ENCODE data around the gene PDSS1. TPM values are rescaled to one million over a fixed set of nuclear protein-coding genes. Genes with fewer than 3 reads are reported as not detected.

The PDSS1 gene
- total RNA-seq, 2 donors from 2014 or later, result 2.4 to 5.1 TPM

DNA sequence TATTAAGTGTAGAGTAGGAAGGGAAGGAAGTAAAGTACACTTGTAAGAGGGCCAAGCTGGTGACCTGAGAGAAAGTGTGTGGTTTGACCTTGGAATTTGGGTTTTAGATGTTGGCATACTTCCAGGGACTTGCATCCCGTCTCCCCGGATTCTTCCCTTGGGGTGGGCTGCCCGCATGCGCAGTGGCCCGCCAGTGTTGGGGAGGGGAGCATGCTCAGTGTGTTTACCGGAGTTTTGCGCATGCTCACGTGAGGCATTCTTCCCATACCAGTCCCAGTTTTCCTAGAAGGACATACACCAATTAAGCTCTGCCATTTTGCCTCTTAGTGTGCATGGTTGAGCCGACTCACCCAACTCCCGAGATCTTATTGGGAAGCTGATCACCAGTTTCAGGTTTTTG is 9.4 kb downstream of the PDSS1 start:
- no peak overlapping the region for H3K4me3 Mint-ChIP-seq
- peaks cover 8% of the 10 kb centered on the region for H3K4me1 Mint-ChIP-seq
- no peak overlapping the region for H3K27ac Mint-ChIP-seq
- DNase-seq (no peak), ATAC-seq (no peak)
- no peaks in the 10 kb centered on the region for H3K9me3 ChIP-seq (ENCODE audit: control insufficient read depth, low read length, poor library complexity, severe bottlenecking)
- H3K36me3 Mint-ChIP-seq (ENCODE audit: low read depth), result peaks cover 13% of the 10 kb centered on the region
- no peaks in the 10 kb centered on the region for H3K27me3 Mint-ChIP-seq

- DNase-seq (no peak), ATAC-seq (no peak)
- H3K9me3 ChIP-seq (ENCODE audit: control insufficient read depth, low read length, poor library complexity, severe bottlenecking), result no peaks in the 10 kb centered on the region
- no peaks in the 10 kb centered on the region for H3K27me3 Mint-ChIP-seq
- H3K27ac Mint-ChIP-seq, result no peak overlapping the region
- no peak overlapping the region for H3K4me3 Mint-ChIP-seq
- H3K36me3 Mint-ChIP-seq (ENCODE audit: low read depth), result peaks cover 10% of the 10 kb centered on the region
- peaks cover 7% of the 10 kb centered on the region for H3K4me1 Mint-ChIP-seq
Measured at GRCh38 chr10:26711324-26711723, 13.8 kb downstream of the PDSS1 start.

DNA sequence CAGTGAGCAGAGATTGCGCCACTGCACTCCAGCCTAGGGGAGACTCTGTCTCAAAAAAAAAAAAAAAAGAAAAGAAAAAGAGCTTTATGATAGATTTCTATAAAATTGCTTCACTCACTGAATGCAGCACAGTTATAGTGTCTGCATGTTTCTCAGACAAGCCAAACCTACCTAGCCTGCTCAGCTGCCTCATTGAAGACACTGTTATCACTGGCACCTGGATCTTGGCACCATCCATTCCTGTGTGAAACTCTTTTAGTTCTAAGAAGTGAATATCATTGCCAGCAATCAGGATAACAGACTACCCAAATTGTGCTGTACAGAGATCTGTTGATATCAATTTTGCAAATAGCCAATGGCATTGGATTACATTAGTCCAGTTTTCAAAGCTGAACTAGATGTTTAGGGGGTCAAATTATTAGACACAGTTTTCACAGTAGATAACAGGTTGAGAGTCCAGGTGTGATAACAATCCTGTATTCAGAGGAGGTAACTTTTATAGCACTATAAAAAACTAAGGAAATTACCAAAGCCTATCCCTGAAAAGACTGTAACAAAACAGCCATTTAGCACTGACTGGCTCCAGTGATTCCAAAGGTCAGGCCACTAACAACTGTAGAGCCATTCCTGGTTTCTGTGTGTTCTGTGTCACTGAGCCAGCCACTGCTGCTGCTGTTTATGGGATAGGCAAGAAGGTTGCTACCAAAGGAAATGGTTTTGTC is 17.1 kb downstream of the PDSS1 start:
- Mint-ChIP-seq H3K36me3 (ENCODE audit: low read depth) (peaks cover 3% of the 10 kb centered on the region), H3K4me3 (no peak overlapping the region), H3K27ac (no peak overlapping the region), H3K27me3 (no peaks in the 10 kb centered on the region), H3K4me1 (no peaks in the 10 kb centered on the region)
- DNase-seq (no peak), ATAC-seq (no peak)
- no peaks in the 10 kb centered on the region for H3K9me3 ChIP-seq (ENCODE audit: control insufficient read depth, low read length, poor library complexity, severe bottlenecking)

- H3K27ac Mint-ChIP-seq, result no peak overlapping the region
Measured at GRCh38 chr10:26715137-26715487, 17.6 kb downstream of the PDSS1 start.

DNA sequence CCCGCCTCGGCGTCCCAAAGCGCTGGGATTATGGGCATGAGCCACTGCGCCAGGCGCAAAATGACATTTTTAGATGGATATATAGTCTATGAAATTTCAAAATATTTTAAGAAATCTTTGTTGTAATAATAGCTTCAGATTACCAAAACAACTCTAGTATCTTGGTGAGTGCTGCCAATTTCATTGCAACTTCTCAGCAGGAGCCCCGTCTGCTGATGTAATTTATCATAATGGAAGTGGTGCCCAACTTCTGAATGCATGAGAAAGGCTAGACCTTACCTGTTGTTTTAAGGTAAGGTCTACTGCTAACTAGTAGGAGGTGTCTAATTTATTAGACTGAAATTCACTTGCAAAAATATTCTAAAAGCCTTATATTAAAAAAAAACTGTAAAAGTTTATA is 20.0 kb downstream of the PDSS1 start:
- H3K9me3 ChIP-seq (ENCODE audit: control insufficient read depth, low read length, poor library complexity, severe bottlenecking), result no peaks in the 10 kb centered on the region
- ATAC-seq (no peak), DNase-seq (no peak)
- H3K4me1 Mint-ChIP-seq, result peaks cover 3% of the 10 kb centered on the region
- H3K4me3 Mint-ChIP-seq, result no peak overlapping the region
- H3K36me3 Mint-ChIP-seq (ENCODE audit: low read depth), result peaks cover 3% of the 10 kb centered on the region
- H3K27ac Mint-ChIP-seq, result no peak overlapping the region
- no peaks in the 10 kb centered on the region for H3K27me3 Mint-ChIP-seq

More at GRCh38 chr10:26715137-26715487, 17.6 kb downstream of the PDSS1 start:
- Mint-ChIP-seq H3K36me3 (ENCODE audit: low read depth) (peaks cover 3% of the 10 kb centered on the region), H3K4me3 (no peak overlapping the region), H3K4me1 (no peaks in the 10 kb centered on the region), H3K27me3 (no peaks in the 10 kb centered on the region)
- no peaks in the 10 kb centered on the region for H3K9me3 ChIP-seq (ENCODE audit: control insufficient read depth, low read length, poor library complexity, severe bottlenecking)
- DNase-seq (no peak), ATAC-seq (no peak)

GRCh38 chr10:26721561-26721960 is 24.1 kb downstream of the PDSS1 start:
- no peak for DNase-seq
- Mint-ChIP-seq H3K4me3 (no peak overlapping the region), H3K4me1 (peaks cover 7% of the 10 kb centered on the region), H3K36me3 (ENCODE audit: low read depth) (peaks cover 3% of the 10 kb centered on the region), H3K27me3 (no peaks in the 10 kb centered on the region), H3K27ac (peak overlapping the region; percentile 90)
- H3K9me3 ChIP-seq (ENCODE audit: control insufficient read depth, low read length, poor library complexity, severe bottlenecking), result no peaks in the 10 kb centered on the region
- peak; percentile 88 for ATAC-seq

GRCh38 chr10:26723016-26723415 is 25.5 kb downstream of the PDSS1 start:
- no peak for ATAC-seq
- no peak overlapping the region for H3K27ac Mint-ChIP-seq
- H3K36me3 Mint-ChIP-seq (ENCODE audit: low read depth), result peaks cover 4% of the 10 kb centered on the region

GRCh38 chr10:26725837-26726727 is 28.6 kb downstream of the PDSS1 start:
- peaks cover 7% of the 10 kb centered on the region for H3K4me1 Mint-ChIP-seq
- ATAC-seq, result peak; percentile 70

More at GRCh38 chr10:26723016-26723415, 25.5 kb downstream of the PDSS1 start:
- DNase-seq, result no peak
- Mint-ChIP-seq H3K4me3 (no peak overlapping the region), H3K4me1 (peaks cover 7% of the 10 kb centered on the region), H3K27me3 (no peaks in the 10 kb centered on the region)
- H3K9me3 ChIP-seq (ENCODE audit: control insufficient read depth, low read length, poor library complexity, severe bottlenecking), result no peaks in the 10 kb centered on the region

GRCh38 chr10:26727005-26727404 is 29.5 kb downstream of the PDSS1 start:
- Mint-ChIP-seq H3K27me3 (no peaks in the 10 kb centered on the region), H3K27ac (peak overlapping the region; percentile 61), H3K4me3 (no peak overlapping the region), H3K4me1 (peaks cover 4% of the 10 kb centered on the region), H3K36me3 (ENCODE audit: low read depth) (peaks cover 4% of the 10 kb centered on the region)
- DNase-seq, result no peak
- no peaks in the 10 kb centered on the region for H3K9me3 ChIP-seq (ENCODE audit: control insufficient read depth, low read length, poor library complexity, severe bottlenecking)
- no peak for ATAC-seq

More at GRCh38 chr10:26725837-26726727, 28.6 kb downstream of the PDSS1 start:
- no peak overlapping the region for H3K4me3 Mint-ChIP-seq
- H3K27ac Mint-ChIP-seq, result peak overlapping the region; percentile 61
- no peaks in the 10 kb centered on the region for H3K27me3 Mint-ChIP-seq
- peak; percentile 22 to 30 (median 22) for DNase-seq
- peaks cover 4% of the 10 kb centered on the region for H3K36me3 Mint-ChIP-seq (ENCODE audit: low read depth)
- no peaks in the 10 kb centered on the region for H3K9me3 ChIP-seq (ENCODE audit: control insufficient read depth, low read length, poor library complexity, severe bottlenecking)

GRCh38 chr10:26728957-26729356 is 31.5 kb downstream of the PDSS1 start:
- Mint-ChIP-seq H3K27ac (no peak overlapping the region), H3K36me3 (ENCODE audit: low read depth) (peaks cover 4% of the 10 kb centered on the region), H3K4me3 (no peak overlapping the region), H3K27me3 (no peaks in the 10 kb centered on the region), H3K4me1 (peaks cover 6% of the 10 kb centered on the region)
- no peak for ATAC-seq
- H3K9me3 ChIP-seq (ENCODE audit: control insufficient read depth, low read length, poor library complexity, severe bottlenecking), result no peaks in the 10 kb centered on the region
- DNase-seq, result no peak

DNA sequence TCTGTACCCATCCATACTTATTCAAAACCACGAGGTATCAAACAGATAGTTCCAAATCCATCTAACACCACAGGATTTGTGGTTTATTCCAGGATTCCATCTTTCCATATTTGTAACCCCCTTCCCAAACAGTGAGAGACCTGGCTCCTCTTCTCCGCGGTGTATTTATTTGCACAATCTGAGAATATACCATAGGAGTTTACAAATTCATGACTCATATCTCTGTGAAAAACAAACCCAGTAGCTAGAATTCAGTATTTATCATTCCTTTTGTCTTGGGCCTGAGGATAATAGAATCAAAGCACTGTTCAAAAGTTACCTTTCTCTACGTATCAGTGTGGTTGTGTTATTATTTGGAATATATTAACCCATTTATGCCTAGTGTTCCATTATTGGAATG is 31.9 kb downstream of the PDSS1 start:
- DNase-seq (no peak), ATAC-seq (no peak)
- H3K9me3 ChIP-seq (ENCODE audit: control insufficient read depth, low read length, poor library complexity, severe bottlenecking), result no peaks in the 10 kb centered on the region
- H3K4me1 Mint-ChIP-seq, result peaks cover 6% of the 10 kb centered on the region
- H3K36me3 Mint-ChIP-seq (ENCODE audit: low read depth), result peaks cover 4% of the 10 kb centered on the region
- no peak overlapping the region for H3K27ac Mint-ChIP-seq
- no peaks in the 10 kb centered on the region for H3K27me3 Mint-ChIP-seq
- H3K4me3 Mint-ChIP-seq, result no peak overlapping the region

GRCh38 chr10:26730552-26730951 is 33.1 kb downstream of the PDSS1 start:
- Mint-ChIP-seq H3K27ac (peak overlapping the region; percentile 56), H3K4me3 (no peak overlapping the region), H3K4me1 (peaks cover 6% of the 10 kb centered on the region), H3K27me3 (no peaks in the 10 kb centered on the region), H3K36me3 (ENCODE audit: low read depth) (peaks cover 4% of the 10 kb centered on the region)
- H3K9me3 ChIP-seq (ENCODE audit: control insufficient read depth, low read length, poor library complexity, severe bottlenecking), result no peaks in the 10 kb centered on the region
- no peak for DNase-seq
- no peak for ATAC-seq

DNA sequence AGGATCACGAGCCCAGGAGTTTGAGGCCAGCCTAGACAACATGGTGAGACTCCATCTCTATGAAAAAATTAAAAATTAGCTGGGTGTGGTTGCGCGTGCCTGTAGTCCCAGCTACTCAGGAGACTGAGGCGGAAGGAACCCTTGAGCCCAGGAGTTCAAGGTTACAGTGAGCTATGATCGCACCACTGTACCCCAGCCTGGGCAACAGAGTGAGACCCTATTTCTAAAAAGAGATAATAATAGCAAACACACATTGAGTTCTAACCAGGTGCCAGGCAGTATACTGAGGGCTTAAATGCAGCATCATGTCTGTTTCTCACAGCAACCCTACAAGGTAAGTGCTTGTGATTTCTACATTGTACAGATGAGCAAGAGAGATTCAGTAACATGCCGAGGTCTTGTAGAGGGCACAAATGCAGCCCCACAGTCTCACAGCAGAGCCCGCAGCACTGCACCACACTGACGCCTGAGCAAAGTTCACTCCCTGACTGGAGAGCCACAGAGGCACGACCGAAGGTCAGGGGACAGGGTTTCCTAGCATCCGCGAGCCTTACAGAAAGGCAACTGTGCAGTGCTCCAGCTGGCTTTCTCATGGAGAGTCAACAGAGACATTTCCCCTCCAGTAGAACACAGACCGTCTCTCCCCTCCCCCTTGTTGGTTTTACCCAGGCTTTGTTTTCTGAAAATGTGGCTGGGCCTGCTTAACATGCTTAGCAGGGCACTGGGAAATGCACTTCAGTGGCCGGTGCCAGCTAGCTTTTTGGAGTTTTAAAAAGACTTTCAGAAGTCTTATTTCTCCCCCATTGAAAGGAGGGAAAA is 36.5 kb downstream of the PDSS1 start:
- Mint-ChIP-seq H3K27ac (no peak overlapping the region), H3K27me3 (no peaks in the 10 kb centered on the region), H3K36me3 (ENCODE audit: low read depth) (peaks cover 2% of the 10 kb centered on the region), H3K4me3 (no peak overlapping the region), H3K4me1 (peaks cover 13% of the 10 kb centered on the region)
- no peaks in the 10 kb centered on the region for H3K9me3 ChIP-seq (ENCODE audit: control insufficient read depth, low read length, poor library complexity, severe bottlenecking)
- ATAC-seq (no peak), DNase-seq (no peak)

All from T-helper 17 cell (primary cell).